Activated naive CD8-positive, alpha-beta T cell (primary cell): Measurements from ENCODE around the gene FBXO8.

Experiments
- H3K27ac Mint-ChIP-seq: one replicate; pipeline ENCODE4 v1.8.0; 2021; ENCODE audit warnings: mixed read lengths
- H3K27me3 Mint-ChIP-seq: one replicate; pipeline ENCODE4 v1.8.0; 2021; ENCODE audit warnings: mixed read lengths
- H3K36me3 Mint-ChIP-seq: one replicate; pipeline ENCODE4 v1.8.0; 2021; ENCODE audit warnings: mixed read lengths
- H3K4me1 Mint-ChIP-seq: one replicate; pipeline ENCODE4 v1.8.0; 2021; ENCODE audit warnings: low read depth, mixed read lengths
- H3K4me3 Mint-ChIP-seq: one replicate; pipeline ENCODE4 v1.8.0; 2021; ENCODE audit warnings: mild to moderate bottlenecking, mixed read lengths
- H3K9me3 Mint-ChIP-seq: one replicate; pipeline ENCODE4 v1.8.0; 2021; ENCODE audit warnings: low read depth, mixed read lengths

FBXO8 gene

DNA sequence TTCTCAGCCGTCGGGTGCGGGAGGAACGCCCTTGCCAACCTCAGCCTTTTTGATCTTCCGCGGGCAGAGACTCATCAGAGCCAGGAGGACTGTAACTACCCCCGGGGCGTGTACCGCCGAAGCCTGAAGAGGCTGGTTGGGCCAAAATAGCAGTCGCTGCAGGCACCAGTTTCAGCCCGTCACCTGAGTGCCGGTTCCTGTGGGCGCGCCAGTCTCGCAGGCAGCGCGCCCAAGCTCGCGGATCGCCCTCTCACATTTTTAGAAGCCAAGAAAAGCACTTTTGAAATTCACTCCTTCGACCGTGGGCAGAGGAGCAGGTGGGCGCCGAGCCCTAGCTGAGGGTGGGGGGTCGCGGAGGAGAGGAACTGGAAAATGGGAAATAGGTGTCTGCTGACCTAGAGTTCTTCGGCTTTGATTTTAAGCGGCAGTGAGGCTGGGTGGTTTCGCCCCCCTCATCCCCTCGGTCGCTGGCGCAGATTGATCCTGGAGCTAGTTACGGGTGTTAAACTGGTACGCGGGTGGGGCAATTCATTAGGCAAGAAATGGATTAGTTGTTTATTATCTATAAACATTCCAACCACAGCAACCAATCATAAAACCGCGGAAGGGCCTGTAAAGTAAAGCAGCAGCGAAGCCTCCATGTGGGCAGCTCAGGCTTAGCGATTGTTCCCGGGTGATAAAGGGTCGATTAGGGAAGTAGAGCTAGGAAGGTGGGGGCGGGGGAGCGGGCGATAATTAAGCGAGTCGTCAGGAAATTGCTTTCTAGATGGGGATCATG lies 69.2 kb downstream of the FBXO8 start:
- no peaks in the 10 kb centered on the region for H3K36me3 Mint-ChIP-seq
- no peaks in the 10 kb centered on the region for H3K9me3 Mint-ChIP-seq
- H3K4me3 Mint-ChIP-seq, result peak overlapping the region; percentile 64
- peaks cover 62% of the 10 kb centered on the region for H3K27me3 Mint-ChIP-seq
- H3K4me1 Mint-ChIP-seq, result peaks cover 51% of the 10 kb centered on the region
- no peak overlapping the region for H3K27ac Mint-ChIP-seq

DNA sequence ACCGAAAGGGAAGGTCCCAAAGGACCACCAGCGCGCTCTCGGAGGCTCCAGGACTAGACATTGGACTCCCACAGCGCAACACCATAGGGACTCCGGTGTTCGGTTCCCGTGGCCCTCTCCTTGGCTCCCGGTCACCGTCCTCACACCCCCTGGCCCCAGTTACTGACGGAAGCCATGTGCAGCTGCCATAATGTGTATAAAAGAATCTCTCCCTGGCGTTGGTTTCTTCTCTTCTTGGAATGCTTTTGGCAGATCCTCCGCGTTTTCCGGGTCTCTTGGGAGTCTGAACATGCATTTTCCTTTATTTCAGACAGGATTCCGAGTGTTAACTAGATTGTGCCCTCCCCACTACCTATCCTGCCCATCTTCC lies 69.8 kb downstream of the FBXO8 start:
- no peaks in the 10 kb centered on the region for H3K36me3 Mint-ChIP-seq
- H3K27ac Mint-ChIP-seq, result no peak overlapping the region
- peak overlapping the region; percentile 64 for H3K4me3 Mint-ChIP-seq
- peaks cover 51% of the 10 kb centered on the region for H3K4me1 Mint-ChIP-seq
- H3K27me3 Mint-ChIP-seq, result peaks cover 57% of the 10 kb centered on the region
- H3K9me3 Mint-ChIP-seq, result no peaks in the 10 kb centered on the region

DNA sequence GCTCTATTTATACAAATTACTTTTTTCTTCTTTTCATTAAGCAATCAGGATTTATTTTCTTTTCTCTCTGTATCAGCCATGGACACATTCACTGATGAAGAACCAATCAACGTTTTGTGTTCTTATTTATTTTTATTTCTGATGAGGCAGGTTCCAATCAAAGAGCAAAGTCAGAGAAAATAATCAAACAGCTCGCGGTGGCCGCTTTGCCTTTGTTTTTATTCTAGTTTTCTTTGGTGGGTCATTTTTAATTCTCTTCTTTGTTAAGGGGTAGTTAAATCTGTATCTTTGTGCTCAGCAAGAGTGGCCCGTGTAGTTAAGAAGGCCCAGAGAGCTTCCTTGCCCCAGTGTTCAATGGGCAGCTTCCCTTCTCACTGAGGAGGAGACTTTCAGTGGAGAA lies 71.4 kb downstream of the FBXO8 start:
- Mint-ChIP-seq H3K36me3 (no peaks in the 10 kb centered on the region), H3K27ac (no peak overlapping the region), H3K4me3 (peak overlapping the region; percentile 30), H3K9me3 (no peaks in the 10 kb centered on the region), H3K27me3 (peaks cover 56% of the 10 kb centered on the region), H3K4me1 (peaks cover 39% of the 10 kb centered on the region)

DNA sequence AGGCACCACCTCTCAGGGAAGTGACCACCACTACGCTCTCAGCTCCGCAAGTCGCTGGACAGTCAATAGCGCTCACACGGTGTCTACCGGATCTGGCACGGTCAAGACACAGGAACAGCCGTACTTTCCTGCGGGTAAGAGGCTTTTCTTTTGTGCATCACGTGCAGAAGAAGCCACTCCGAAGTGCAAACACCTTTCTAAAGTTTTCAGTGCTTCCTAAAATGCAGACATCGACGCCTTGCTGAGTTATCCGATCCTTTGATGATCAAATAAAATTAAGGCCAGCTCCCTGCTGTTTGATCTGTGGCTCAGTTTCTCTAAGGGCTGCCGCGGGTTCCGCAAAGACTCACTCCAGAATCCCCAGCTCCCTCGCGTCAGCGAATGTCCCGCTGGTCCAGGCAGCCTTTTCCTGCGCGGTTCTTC lies 71.8 kb downstream of the FBXO8 start:
- no peaks in the 10 kb centered on the region for H3K9me3 Mint-ChIP-seq
- peaks cover 34% of the 10 kb centered on the region for H3K4me1 Mint-ChIP-seq
- peaks cover 52% of the 10 kb centered on the region for H3K27me3 Mint-ChIP-seq
- peak overlapping the region; percentile 30 for H3K4me3 Mint-ChIP-seq
- no peaks in the 10 kb centered on the region for H3K36me3 Mint-ChIP-seq
- no peak overlapping the region for H3K27ac Mint-ChIP-seq

DNA sequence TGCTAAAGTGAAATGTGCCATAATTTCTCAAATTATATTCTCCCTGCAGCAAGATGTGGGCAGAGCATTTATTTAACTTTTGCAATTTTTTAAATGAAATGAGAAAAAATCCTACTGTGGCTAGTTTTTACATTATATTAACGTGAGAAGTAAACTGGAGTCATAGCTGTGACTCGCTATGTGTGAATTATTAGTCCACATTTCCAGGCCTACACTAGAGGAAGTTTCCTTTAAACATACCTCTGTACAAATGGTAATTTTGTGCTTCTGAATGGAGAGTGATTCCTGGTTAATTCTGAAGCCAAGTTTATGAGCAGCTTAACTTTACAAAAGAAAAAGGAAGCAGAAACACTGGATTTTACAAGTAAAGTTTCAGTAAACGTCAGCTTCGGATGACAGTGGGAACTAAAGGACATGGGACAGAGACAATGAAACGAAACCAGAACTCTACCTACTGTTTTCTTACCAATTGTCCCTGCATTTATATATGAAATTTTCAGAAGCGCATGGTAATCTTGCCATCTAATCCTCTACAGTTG lies 72.4 kb downstream of the FBXO8 start:
- peaks cover 30% of the 10 kb centered on the region for H3K4me1 Mint-ChIP-seq
- H3K9me3 Mint-ChIP-seq, result no peaks in the 10 kb centered on the region
- H3K4me3 Mint-ChIP-seq, result no peak overlapping the region
- H3K27ac Mint-ChIP-seq, result no peak overlapping the region
- peaks cover 51% of the 10 kb centered on the region for H3K27me3 Mint-ChIP-seq
- H3K36me3 Mint-ChIP-seq, result no peaks in the 10 kb centered on the region

DNA sequence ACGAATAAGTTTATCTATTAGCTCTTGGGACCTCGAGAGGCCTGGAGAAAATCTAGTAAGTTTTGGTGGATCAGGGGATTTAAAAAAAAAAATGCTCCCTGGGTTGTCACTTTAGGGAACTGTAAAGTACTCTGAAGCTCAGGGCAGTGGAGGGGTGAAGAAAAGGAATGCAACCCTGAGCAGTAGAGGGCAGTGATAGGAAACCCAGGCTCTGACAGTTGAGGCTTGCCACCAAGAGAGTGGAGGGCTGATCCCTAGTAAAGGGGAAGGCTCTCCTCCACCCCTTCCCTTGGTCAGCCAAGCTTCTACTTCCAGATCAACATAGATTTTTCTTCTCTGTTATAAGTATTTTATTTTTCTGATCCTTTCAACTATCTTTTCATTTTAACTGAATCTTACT lies 73.1 kb downstream of the FBXO8 start:
- peaks cover 27% of the 10 kb centered on the region for H3K4me1 Mint-ChIP-seq

DNA sequence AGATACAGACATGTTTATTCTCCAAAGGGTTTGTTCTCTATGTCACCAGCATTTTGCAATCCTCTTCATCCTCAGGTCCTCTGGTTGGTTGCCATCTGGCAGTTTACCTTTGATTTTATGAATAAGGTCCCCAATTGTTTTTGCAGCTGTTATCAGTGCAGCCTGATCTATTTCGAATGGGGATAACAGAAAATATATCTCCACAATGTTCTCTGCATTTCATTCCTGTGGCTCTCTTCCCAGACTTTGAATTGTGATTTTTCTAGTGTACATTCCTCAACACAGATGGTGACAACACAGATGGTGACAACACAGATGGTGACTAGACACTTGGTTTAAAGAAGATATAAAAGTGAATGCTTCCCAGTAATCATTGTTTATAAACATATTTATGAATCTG lies 74.1 kb downstream of the FBXO8 start:
- peaks cover 21% of the 10 kb centered on the region for H3K4me1 Mint-ChIP-seq
- H3K9me3 Mint-ChIP-seq, result no peaks in the 10 kb centered on the region
- no peaks in the 10 kb centered on the region for H3K36me3 Mint-ChIP-seq
- peaks cover 45% of the 10 kb centered on the region for H3K27me3 Mint-ChIP-seq
- no peak overlapping the region for H3K27ac Mint-ChIP-seq
- no peak overlapping the region for H3K4me3 Mint-ChIP-seq

More for the DNA sequence above, 73.1 kb downstream of the FBXO8 start:
- no peaks in the 10 kb centered on the region for H3K36me3 Mint-ChIP-seq
- H3K4me3 Mint-ChIP-seq, result no peak overlapping the region
- H3K27ac Mint-ChIP-seq, result no peak overlapping the region
- peaks cover 48% of the 10 kb centered on the region for H3K27me3 Mint-ChIP-seq
- no peaks in the 10 kb centered on the region for H3K9me3 Mint-ChIP-seq

DNA sequence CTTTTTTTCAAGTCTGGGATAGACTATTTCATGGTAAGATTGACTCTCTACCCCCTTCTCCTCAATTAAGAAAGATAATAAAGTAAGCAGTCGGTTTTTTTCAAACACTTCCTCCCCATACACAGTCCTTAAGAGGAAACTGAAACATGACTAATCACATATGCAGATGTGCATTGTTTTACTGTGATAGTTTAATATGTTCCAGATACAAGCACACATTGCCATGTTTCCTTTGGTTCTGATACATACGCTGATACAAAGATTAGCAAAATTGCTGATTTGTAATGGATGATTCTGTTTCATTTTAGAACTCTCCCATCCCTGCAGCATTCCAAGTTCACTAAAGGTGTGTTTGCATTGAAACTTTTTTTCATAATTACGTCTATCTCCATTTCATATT lies 76.1 kb downstream of the FBXO8 start:
- Mint-ChIP-seq H3K9me3 (no peaks in the 10 kb centered on the region), H3K4me1 (peaks cover 9% of the 10 kb centered on the region), H3K27me3 (peaks cover 33% of the 10 kb centered on the region), H3K4me3 (no peak overlapping the region), H3K36me3 (no peaks in the 10 kb centered on the region), H3K27ac (no peak overlapping the region)

DNA sequence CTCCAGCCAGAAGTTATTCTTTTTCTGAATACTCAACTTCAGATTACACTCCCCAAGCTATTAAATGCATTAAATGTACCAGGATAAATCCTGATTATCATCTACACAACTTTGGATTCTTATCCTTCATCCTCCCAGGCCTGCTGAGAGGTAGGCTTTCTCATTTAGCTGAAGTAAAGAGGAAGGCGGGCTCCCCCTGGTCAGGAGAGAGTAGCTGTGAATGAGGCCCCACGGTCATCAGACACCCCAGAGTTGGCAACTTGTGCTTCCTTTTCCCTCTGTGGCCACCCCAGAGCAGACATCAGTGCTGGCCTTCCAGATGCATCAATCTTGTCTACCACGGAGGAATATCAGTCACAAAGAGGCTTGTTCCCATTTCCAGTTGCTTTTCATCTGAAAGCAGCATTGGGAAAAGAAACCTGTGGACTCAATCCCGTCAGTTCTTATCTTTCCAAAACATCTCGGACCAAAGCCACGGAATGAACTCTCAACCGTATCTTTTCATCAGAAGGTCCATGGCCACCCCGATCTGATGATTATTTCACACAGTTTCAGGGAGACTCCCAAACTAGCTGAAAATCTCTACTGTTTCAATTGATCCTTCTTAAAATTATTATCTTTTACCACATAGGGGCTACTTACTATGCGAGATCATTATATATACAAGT lies 79.2 kb downstream of the FBXO8 start:
- no peaks in the 10 kb centered on the region for H3K9me3 Mint-ChIP-seq
- no peaks in the 10 kb centered on the region for H3K4me1 Mint-ChIP-seq
- peaks cover 18% of the 10 kb centered on the region for H3K27me3 Mint-ChIP-seq
- no peaks in the 10 kb centered on the region for H3K36me3 Mint-ChIP-seq
- H3K4me3 Mint-ChIP-seq, result no peak overlapping the region
- H3K27ac Mint-ChIP-seq, result no peak overlapping the region

DNA sequence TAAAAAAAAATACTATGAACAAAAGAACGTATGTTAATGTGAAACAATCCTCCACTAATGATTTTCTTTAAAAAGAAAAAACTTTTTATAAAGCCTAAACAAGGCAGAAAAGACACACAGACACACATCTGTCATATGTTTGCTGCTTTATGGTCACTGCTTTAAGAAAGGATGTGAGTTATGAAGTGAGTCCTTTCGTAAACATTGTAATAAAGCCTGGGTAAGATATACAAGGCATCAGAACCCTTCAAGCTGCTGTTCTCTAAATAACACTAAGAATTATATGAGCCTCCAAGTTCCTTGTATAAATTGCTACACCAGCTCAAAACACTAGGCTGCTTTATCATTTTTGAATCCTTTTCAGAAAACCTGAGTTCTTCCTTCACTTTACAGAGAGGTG lies 81.6 kb downstream of the FBXO8 start:
- Mint-ChIP-seq H3K9me3 (no peaks in the 10 kb centered on the region), H3K27ac (no peak overlapping the region), H3K4me3 (no peak overlapping the region), H3K36me3 (no peaks in the 10 kb centered on the region), H3K4me1 (no peaks in the 10 kb centered on the region), H3K27me3 (peaks cover 15% of the 10 kb centered on the region)

DNA sequence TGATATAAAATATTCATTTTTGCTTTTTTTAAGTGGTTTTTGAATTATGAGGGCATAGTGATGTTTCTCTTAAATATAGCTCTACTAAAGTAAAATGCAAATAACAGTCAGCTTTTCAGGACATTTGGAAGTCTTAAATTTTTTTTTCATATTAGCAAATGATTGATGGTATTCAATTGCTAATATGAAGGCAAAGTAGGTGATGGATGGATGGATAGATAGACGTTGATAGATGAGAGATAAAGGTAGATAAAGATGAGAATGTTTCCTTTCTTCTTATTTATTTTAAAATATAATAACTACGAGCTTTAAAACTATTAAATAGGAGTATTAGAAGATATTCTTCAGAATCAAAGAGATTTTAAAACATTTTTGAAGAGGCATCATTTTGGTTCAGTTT lies 83.7 kb downstream of the FBXO8 start:
- H3K27ac Mint-ChIP-seq, result no peak overlapping the region
- no peaks in the 10 kb centered on the region for H3K36me3 Mint-ChIP-seq
- no peaks in the 10 kb centered on the region for H3K9me3 Mint-ChIP-seq
- peaks cover 14% of the 10 kb centered on the region for H3K27me3 Mint-ChIP-seq
- H3K4me1 Mint-ChIP-seq, result no peaks in the 10 kb centered on the region
- H3K4me3 Mint-ChIP-seq, result no peak overlapping the region

DNA sequence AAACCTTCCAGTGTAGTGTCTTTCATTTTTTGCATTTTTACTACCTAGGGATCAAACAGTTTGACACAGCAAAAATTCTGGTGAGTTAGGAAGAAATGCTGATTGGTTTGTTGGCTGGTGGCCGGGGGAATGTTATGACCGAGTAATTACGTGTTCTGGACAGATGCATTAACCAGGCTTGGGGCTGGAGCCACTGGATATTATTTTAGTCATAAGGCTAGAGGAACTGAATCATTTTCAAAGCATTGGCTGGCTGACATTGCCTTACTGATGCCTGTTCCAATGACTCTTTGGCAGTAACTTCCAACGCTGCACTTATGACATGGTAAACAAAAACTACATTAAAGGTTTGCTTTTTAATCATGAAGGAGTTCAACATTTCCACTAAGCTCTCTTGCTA lies 84.6 kb downstream of the FBXO8 start:
- Mint-ChIP-seq H3K4me3 (no peak overlapping the region), H3K27me3 (peaks cover 10% of the 10 kb centered on the region), H3K9me3 (no peaks in the 10 kb centered on the region), H3K36me3 (no peaks in the 10 kb centered on the region), H3K27ac (no peak overlapping the region), H3K4me1 (no peaks in the 10 kb centered on the region)

DNA sequence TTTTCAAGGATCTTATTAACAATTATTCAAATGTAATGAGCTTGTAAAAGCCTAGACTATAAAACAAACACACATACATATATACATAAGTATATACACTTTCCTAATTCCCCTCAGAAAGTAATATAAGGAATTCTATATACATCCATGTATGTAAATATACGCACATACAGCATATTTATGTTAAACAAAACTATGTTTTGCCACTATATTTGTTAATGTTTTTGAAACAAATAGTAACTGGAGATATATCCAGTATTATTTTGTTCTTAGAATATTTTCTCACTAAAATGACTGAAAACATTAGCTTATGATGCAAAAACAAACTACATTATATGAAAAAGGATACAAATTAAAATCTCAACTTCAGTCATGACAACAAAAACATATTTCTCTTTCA lies 85.1 kb downstream of the FBXO8 start:
- peaks cover 10% of the 10 kb centered on the region for H3K27me3 Mint-ChIP-seq

DNA sequence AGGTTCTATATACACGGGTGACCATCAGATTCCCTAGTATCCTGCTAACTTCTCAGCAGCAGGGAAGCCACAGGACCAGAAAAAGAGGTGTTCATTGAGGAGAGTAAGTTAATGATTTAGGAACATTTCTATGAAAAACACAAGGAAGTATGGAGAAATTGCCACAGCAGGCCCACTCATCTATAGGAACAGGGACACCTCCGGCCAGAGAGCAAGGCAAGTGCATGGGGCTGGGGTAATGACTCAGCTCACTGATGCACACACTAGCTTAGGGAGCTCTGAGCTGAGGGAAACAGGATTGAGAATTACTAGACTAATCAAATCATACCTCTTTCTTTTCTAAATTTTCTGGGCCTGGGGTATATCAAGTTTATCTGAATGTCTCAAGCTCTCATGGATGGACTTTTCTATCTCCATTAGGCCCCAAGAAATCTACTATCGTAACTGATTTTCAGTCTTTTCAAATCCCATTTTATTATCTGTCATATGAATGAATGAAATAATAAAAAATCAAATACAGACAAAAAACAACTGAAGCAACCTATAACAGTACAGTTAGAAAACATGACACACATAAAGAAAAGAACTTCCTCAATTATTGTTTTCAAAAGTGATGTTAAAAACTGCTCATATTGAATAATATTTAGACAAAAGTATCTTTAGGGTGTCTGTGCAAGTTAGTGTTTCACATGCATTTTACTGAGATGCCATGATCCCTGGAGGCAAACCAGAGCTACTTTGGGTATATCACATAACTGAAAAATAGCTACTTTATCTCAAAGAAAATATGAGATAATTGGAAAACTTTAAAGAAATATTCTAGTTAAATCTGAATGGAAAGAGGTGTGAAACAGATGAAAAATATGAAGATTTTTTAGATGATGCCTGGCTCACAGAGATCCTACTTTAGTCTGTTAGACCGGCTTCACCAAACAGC lies 89.8 kb downstream of the FBXO8 start:
- Mint-ChIP-seq H3K4me1 (no peaks in the 10 kb centered on the region), H3K4me3 (no peak overlapping the region), H3K9me3 (no peaks in the 10 kb centered on the region), H3K27ac (no peak overlapping the region), H3K36me3 (no peaks in the 10 kb centered on the region), H3K27me3 (peaks cover 21% of the 10 kb centered on the region)

More for the DNA sequence above, 85.1 kb downstream of the FBXO8 start:
- no peaks in the 10 kb centered on the region for H3K36me3 Mint-ChIP-seq
- no peak overlapping the region for H3K27ac Mint-ChIP-seq
- no peaks in the 10 kb centered on the region for H3K4me1 Mint-ChIP-seq
- H3K9me3 Mint-ChIP-seq, result no peaks in the 10 kb centered on the region
- no peak overlapping the region for H3K4me3 Mint-ChIP-seq

DNA sequence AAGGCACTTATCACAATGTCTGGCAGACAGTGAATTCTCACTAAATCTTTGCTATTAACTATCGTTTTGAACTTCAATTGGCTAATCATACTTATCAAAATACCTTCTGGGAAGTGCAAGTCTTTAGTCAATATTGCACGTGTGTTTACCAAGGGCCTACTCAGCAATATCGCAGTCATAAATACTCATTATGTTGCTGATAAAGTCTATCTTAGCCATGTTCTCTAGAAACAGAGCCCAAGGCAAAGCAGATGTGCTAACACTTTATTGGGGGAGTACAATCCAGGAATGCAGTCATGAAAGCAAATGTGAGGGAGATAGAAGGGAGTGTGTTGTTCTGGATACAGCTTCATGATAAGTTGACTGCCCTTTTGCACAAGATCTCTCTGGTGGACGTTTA lies 90.5 kb downstream of the FBXO8 start:
- no peak overlapping the region for H3K4me3 Mint-ChIP-seq
- H3K27ac Mint-ChIP-seq, result no peak overlapping the region
- H3K9me3 Mint-ChIP-seq, result no peaks in the 10 kb centered on the region
- peaks cover 21% of the 10 kb centered on the region for H3K27me3 Mint-ChIP-seq
- H3K4me1 Mint-ChIP-seq, result no peaks in the 10 kb centered on the region
- no peaks in the 10 kb centered on the region for H3K36me3 Mint-ChIP-seq
